Transverse colon (tissue), 4 donors: Measurements from ENCODE around the gene MYH10.

Experiments used
- EP300 ChIP-seq: sonication (generic); formaldehyde crosslinking; IDR thresholded peaks from one replicate; pipeline ENCODE4 v1.6.1; 2017; ENCODE audit warnings: antibody characterized with exemption, low read depth
- POLR2A ChIP-seq: fragments of 450-650 bp; IDR thresholded peaks from one replicate; pipeline ENCODE4 v1.6.1; 2016; ENCODE audit warnings: antibody characterized with exemption, mild to moderate bottlenecking, moderate library complexity
- POLR2AphosphoS5 ChIP-seq, 3 donors: sonication (generic); formaldehyde crosslinking; IDR thresholded peaks; one replicate each; pipeline ENCODE4 v1.6.1; 2016; ENCODE audit warnings: antibody characterized with exemption in 3 of 3
- TF ChIP-seq, protein P1 (sequence below), 5 experiments: fragments of 200-600 bp in 3 of 5; fragments of 450-650 bp in 2 of 5; sonication (generic) in 3 of 5; IDR thresholded peaks; 1 replicate in 2 of 5; 2 replicates in 3 of 5; pipeline ENCODE4 v1.5.1; 2016 to 2017; ENCODE audit warnings: antibody characterized with exemption in 5 of 5, inconsistent platforms in 3 of 5, mild to moderate bottlenecking in 2 of 5, moderate library complexity in 1 of 5

DNA sequence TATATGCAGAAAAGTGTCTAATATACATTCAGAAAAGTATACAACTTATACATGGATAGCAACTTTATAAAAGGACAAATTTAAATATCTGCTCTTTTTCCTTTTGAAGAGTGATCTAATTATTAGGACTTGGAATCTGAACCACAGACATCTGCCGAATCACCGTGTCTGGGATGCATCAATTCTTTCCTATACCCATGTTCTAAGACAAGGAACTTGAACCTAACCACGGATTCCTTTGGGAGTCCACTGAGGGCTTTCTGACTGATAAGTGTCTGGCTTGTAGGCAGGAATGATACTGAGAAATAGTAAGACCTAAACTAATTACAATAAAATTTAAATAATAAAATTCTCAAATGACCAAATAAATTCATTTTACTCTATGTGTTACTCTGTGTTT is 140.7 kb downstream of the MYH10 start:
- TF ChIP-seq, protein P1, sequence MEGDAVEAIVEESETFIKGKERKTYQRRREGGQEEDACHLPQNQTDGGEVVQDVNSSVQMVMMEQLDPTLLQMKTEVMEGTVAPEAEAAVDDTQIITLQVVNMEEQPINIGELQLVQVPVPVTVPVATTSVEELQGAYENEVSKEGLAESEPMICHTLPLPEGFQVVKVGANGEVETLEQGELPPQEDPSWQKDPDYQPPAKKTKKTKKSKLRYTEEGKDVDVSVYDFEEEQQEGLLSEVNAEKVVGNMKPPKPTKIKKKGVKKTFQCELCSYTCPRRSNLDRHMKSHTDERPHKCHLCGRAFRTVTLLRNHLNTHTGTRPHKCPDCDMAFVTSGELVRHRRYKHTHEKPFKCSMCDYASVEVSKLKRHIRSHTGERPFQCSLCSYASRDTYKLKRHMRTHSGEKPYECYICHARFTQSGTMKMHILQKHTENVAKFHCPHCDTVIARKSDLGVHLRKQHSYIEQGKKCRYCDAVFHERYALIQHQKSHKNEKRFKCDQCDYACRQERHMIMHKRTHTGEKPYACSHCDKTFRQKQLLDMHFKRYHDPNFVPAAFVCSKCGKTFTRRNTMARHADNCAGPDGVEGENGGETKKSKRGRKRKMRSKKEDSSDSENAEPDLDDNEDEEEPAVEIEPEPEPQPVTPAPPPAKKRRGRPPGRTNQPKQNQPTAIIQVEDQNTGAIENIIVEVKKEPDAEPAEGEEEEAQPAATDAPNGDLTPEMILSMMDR (IDR thresholded peaks at IDR 0.05): no peak
- TF ChIP-seq EP300: no peak
- TF ChIP-seq POLR2AphosphoS5 (IDR thresholded peaks at IDR 0.05): no peak
- no peak for TF ChIP-seq POLR2A
